Ureter (tissue), 1 donor: Measurements from ENCODE around the gene APLNR. TPM values are rescaled to one million over a fixed set of nuclear protein-coding genes. Genes with fewer than 3 reads are reported as not detected.
"Not testable (repeated sequence)": the region's sequence is repeated elsewhere in the genome, so short reads cannot be mapped to it uniquely, and the experiment has no call there.

Experiments used
- DNase-seq: peaks from one replicate; pipeline ENCODE4 v3.0.0-alpha.2; 2020; ENCODE audit warnings: low spot score
- total RNA-seq: library from RNA; stranded (reverse); gene quantifications from one replicate; pipeline ENCODE4 v1.2.4, GENCODE V29; 2023
- donor health status: DM: yes; HTN: yes; CAD: no.

APLNR gene
- 4.7 TPM for total RNA-seq

GRCh38 chr11:57237204-57237681 is at the start of gene APLNR:
Gene APLNR, minus strand, starts transcription at chr11:57237250. Its CDS starts 246 bp downstream, at chr11:57237004.
- DNase-seq: no peak

GRCh38 chr11:57283231-57283990 is 46.4 kb upstream of the APLNR start:
- no peak for DNase-seq

GRCh38 chr11:57281546-57281945 is 44.5 kb upstream of the APLNR start:
- not testable (repeated sequence) for DNase-seq

GRCh38 chr11:57279116-57279515 is 42.1 kb upstream of the APLNR start:
- DNase-seq: no peak

- no peak for DNase-seq
Observed at GRCh38 chr11:57278721-57279095, 41.7 kb upstream of the APLNR start.

GRCh38 chr11:57277845-57278720 is 41.0 kb upstream of the APLNR start:
- peak; percentile 70 for DNase-seq

GRCh38 chr11:57276971-57277675 is 40.1 kb upstream of the APLNR start:
- DNase-seq: no peak

GRCh38 chr11:57276169-57276970 is 39.3 kb upstream of the APLNR start:
- no peak for DNase-seq

- no peak for DNase-seq
Observed at GRCh38 chr11:57275582-57275981, 38.5 kb upstream of the APLNR start.

- DNase-seq: no peak
Observed at GRCh38 chr11:57274904-57275498, 38.0 kb upstream of the APLNR start.

- no peak for DNase-seq
Observed at GRCh38 chr11:57273448-57274058, 36.5 kb upstream of the APLNR start.

GRCh38 chr11:57269571-57270021 is 32.5 kb upstream of the APLNR start:
- DNase-seq: no peak

- DNase-seq: no peak
Observed at GRCh38 chr11:57266157-57266556, 29.1 kb upstream of the APLNR start.

- no peak for DNase-seq
Observed at GRCh38 chr11:57263351-57263750, 26.3 kb upstream of the APLNR start.

- DNase-seq: no peak
Observed at GRCh38 chr11:57262157-57262556, 25.1 kb upstream of the APLNR start.

- no peak for DNase-seq
Observed at GRCh38 chr11:57260937-57261783, 24.1 kb upstream of the APLNR start.

- DNase-seq: no peak
Observed at GRCh38 chr11:57256119-57256518, 19.1 kb upstream of the APLNR start.

GRCh38 chr11:57255618-57256017 is 18.6 kb upstream of the APLNR start:
- DNase-seq: no peak

GRCh38 chr11:57254631-57255030 is 17.6 kb upstream of the APLNR start:
- DNase-seq: no peak
